Measurements from ENCODE around the gene HPSE2.

- TF ChIP-seq, protein P1, sequence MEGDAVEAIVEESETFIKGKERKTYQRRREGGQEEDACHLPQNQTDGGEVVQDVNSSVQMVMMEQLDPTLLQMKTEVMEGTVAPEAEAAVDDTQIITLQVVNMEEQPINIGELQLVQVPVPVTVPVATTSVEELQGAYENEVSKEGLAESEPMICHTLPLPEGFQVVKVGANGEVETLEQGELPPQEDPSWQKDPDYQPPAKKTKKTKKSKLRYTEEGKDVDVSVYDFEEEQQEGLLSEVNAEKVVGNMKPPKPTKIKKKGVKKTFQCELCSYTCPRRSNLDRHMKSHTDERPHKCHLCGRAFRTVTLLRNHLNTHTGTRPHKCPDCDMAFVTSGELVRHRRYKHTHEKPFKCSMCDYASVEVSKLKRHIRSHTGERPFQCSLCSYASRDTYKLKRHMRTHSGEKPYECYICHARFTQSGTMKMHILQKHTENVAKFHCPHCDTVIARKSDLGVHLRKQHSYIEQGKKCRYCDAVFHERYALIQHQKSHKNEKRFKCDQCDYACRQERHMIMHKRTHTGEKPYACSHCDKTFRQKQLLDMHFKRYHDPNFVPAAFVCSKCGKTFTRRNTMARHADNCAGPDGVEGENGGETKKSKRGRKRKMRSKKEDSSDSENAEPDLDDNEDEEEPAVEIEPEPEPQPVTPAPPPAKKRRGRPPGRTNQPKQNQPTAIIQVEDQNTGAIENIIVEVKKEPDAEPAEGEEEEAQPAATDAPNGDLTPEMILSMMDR (IDR thresholded peaks at IDR 0.05), result no peak
- TF ChIP-seq POLR2A (IDR thresholded peaks at IDR 0.05), result no peak
Observed at GRCh38 chr10:98832196-98832595, 403.5 kb downstream of the HPSE2 start.
